ENCODE measurements around the gene PLPP3. TPM values are rescaled to one million over a fixed set of nuclear protein-coding genes. Genes with fewer than 3 reads are reported as not detected.

The PLPP3 gene
- total RNA-seq, 1 donor from 2014 or later, result 101 TPM

GRCh38 chr1:56540467-56540866, 38.9 kb downstream of the PLPP3 start:
- peaks cover 14% of the 10 kb centered on the region for H3K36me3 ChIP-seq
- H3K27me3 ChIP-seq (ENCODE audit: low read depth), result no peaks in the 10 kb centered on the region
- peak overlapping the region; percentile 82 for H3K27ac ChIP-seq (replicated peaks)
- intact Hi-C loops (cut with micrococcal nuclease), result no loop called here
- H3K4me1 ChIP-seq, result peaks cover 100% of the 10 kb centered on the region
- peak overlapping the region; percentile 5 for H3K4me3 ChIP-seq
- TF ChIP-seq CTCF (IDR thresholded peaks at IDR 0.05; ENCODE audit: borderline replicate concordance), result no peak
- H3K9me3 ChIP-seq (replicated peaks), result no peaks in the 10 kb centered on the region
- DNase-seq, result no peak

GRCh38 chr1:56539520-56539931, 39.8 kb downstream of the PLPP3 start:
- Histone ChIP-seq H3K27me3 (ENCODE audit: low read depth) (no peaks in the 10 kb centered on the region), H3K36me3 (peaks cover 23% of the 10 kb centered on the region), H3K27ac (replicated peaks) (peak overlapping the region; percentile 82), H3K4me3 (no peak overlapping the region), H3K4me1 (peaks cover 100% of the 10 kb centered on the region), H3K9me3 (replicated peaks) (no peaks in the 10 kb centered on the region)
- intact Hi-C loops (cut with micrococcal nuclease), result no loop called here
- DNase-seq, result no peak
- no peak for TF ChIP-seq CTCF (IDR thresholded peaks at IDR 0.05; ENCODE audit: borderline replicate concordance)

GRCh38 chr1:56538532-56538931, 40.8 kb downstream of the PLPP3 start:
- H3K4me3 ChIP-seq, result no peak overlapping the region
- no peaks in the 10 kb centered on the region for H3K9me3 ChIP-seq (replicated peaks)
- TF ChIP-seq CTCF (IDR thresholded peaks at IDR 0.05; ENCODE audit: borderline replicate concordance), result no peak
- intact Hi-C loops (cut with micrococcal nuclease), result no loop called here
- peak overlapping the region; percentile 82 for H3K27ac ChIP-seq (replicated peaks)
- no peaks in the 10 kb centered on the region for H3K27me3 ChIP-seq (ENCODE audit: low read depth)
- DNase-seq, result no peak
- peaks cover 100% of the 10 kb centered on the region for H3K4me1 ChIP-seq
- H3K36me3 ChIP-seq, result peaks cover 33% of the 10 kb centered on the region

DNA sequence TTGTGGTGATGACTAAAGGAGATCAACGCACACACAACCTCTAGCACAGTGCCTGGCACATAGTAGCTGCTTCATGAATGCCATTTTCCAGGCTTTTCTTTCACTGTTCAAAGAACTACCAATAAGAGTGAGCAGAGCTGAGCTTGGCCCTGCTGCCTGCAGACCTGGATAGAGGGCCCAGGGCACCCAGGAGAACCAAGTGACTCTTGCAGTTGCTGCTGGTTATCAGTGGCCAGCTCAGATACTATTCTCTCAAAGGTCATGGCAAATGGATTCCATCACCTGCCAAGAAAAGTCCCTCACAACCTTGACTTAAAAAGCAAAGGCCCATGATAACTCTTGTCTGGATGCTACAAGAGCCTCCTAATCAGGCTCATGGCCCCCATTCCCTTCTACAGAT, 41.7 kb downstream of the PLPP3 start:
- intact Hi-C loops (cut with micrococcal nuclease), result no loop called here

GRCh38 chr1:56535939-56536338, 43.4 kb downstream of the PLPP3 start:
- H3K36me3 ChIP-seq, result peaks cover 36% of the 10 kb centered on the region
- H3K27me3 ChIP-seq (ENCODE audit: low read depth), result no peaks in the 10 kb centered on the region
- peak; percentile 22 for DNase-seq
- no peak overlapping the region for H3K4me3 ChIP-seq
- intact Hi-C loops (cut with micrococcal nuclease), result no loop called here
- peaks cover 100% of the 10 kb centered on the region for H3K4me1 ChIP-seq
- H3K27ac ChIP-seq (replicated peaks), result peak overlapping the region; percentile 82
- TF ChIP-seq CTCF (IDR thresholded peaks at IDR 0.05; ENCODE audit: borderline replicate concordance), result no peak
- no peaks in the 10 kb centered on the region for H3K9me3 ChIP-seq (replicated peaks)

More for the DNA sequence above, 41.7 kb downstream of the PLPP3 start:
- Histone ChIP-seq H3K36me3 (peaks cover 36% of the 10 kb centered on the region), H3K27ac (replicated peaks) (peak overlapping the region; percentile 82), H3K27me3 (ENCODE audit: low read depth) (no peaks in the 10 kb centered on the region), H3K4me1 (peaks cover 100% of the 10 kb centered on the region), H3K9me3 (replicated peaks) (no peaks in the 10 kb centered on the region), H3K4me3 (no peak overlapping the region)
- TF ChIP-seq CTCF (IDR thresholded peaks at IDR 0.05; ENCODE audit: borderline replicate concordance), result no peak
- no peak for DNase-seq

All from left ventricle myocardium inferior (tissue), 1 donor.